Liver (tissue), 9 donors: ENCODE measurements around the gene WDR17. TPM values are rescaled to one million over a fixed set of nuclear protein-coding genes. Genes with fewer than 3 reads are reported as not detected.

Experiments used
- DNase-seq: peaks from one replicate; pipeline ENCODE4 v3.0.0-alpha.2; 2017; ENCODE audit warnings: low spot score
- H3K27ac ChIP-seq, 2 donors: one replicate each; pipeline ENCODE4 v1.7.0; 2013; ENCODE audit warnings: inconsistent platforms in 2 of 2, low read length in 2 of 2, control low read depth in 1 of 2, low read depth in 1 of 2, mild to moderate bottlenecking in 1 of 2
- H3K27me3 ChIP-seq, 4 donors: one replicate each; pipeline versions ENCODE4 v1.6.1 to v1.7.0; 2013; ENCODE audit warnings: low read length in 3 of 4, inconsistent platforms in 1 of 4, mild to moderate bottlenecking in 1 of 4, moderate library complexity in 1 of 4; ENCODE audit not compliant: control insufficient read depth in 4 of 4, insufficient read depth in 4 of 4
- H3K36me3 ChIP-seq, 4 donors: one replicate each; pipeline versions ENCODE4 v1.6.1 to v1.7.0; 2013; ENCODE audit warnings: low read length in 3 of 4, mild to moderate bottlenecking in 3 of 4, low read depth in 1 of 4, moderate library complexity in 1 of 4; ENCODE audit not compliant: control insufficient read depth in 4 of 4, insufficient read depth in 3 of 4
- H3K4me1 ChIP-seq, 4 donors: one replicate each; pipeline versions ENCODE4 v1.6.1 to v1.7.0; 2013; ENCODE audit warnings: low read length in 3 of 4, mild to moderate bottlenecking in 3 of 4, moderate library complexity in 1 of 4; ENCODE audit not compliant: control insufficient read depth in 4 of 4, insufficient read depth in 4 of 4
- H3K4me3 ChIP-seq, 3 donors: one replicate each; pipeline versions ENCODE4 v1.6.1 to v1.7.0; 2013; ENCODE audit warnings: low read length in 3 of 3, control low read depth in 1 of 3, low read depth in 1 of 3, mild to moderate bottlenecking in 1 of 3
- H3K9ac ChIP-seq, 2 donors: one replicate each; pipeline ENCODE4 v1.7.0; 2013; ENCODE audit warnings: low read length in 2 of 2, mild to moderate bottlenecking in 2 of 2, moderate library complexity in 2 of 2, control low read depth in 1 of 2, low read depth in 1 of 2
- H3K9me3 ChIP-seq, 4 donors: one replicate each; pipeline versions ENCODE4 v1.6.1 to v1.7.0; 2013; ENCODE audit warnings: low read length in 3 of 4; ENCODE audit not compliant: control insufficient read depth in 4 of 4
- CTCF ChIP-seq: fragments of 150-350 bp; IDR thresholded peaks from 2 replicates; pipeline ENCODE4 v1.5.1; 2017; ENCODE audit warnings: improper control_type of control experiment, low read depth, low read length; ENCODE audit not compliant: missing input control
- EGR1 ChIP-seq, 2 donors: IDR thresholded peaks; 2 replicates each; pipeline ENCODE4 v1.6.1; 2016 to 2018; ENCODE audit warnings: antibody characterized with exemption in 2 of 2, low read depth in 2 of 2
- FOXA1 ChIP-seq: IDR thresholded peaks from 2 replicates; pipeline ENCODE4 v1.6.1; 2016; ENCODE audit warnings: antibody characterized with exemption
- FOXA2 ChIP-seq: IDR thresholded peaks from 2 replicates; pipeline ENCODE4 v1.6.1; 2016; ENCODE audit warnings: antibody characterized with exemption
- HNF4A ChIP-seq, 2 donors: conservative IDR thresholded peaks; 2 replicates each; pipeline ENCODE4 v1.6.1; 2016; ENCODE audit warnings: antibody characterized with exemption in 2 of 2, mild to moderate bottlenecking in 2 of 2
- HNF4G ChIP-seq: IDR thresholded peaks from 2 replicates; pipeline ENCODE4 v1.6.1; 2016; ENCODE audit warnings: antibody characterized with exemption
- JUND ChIP-seq, 2 donors: IDR thresholded peaks; 2 replicates each; pipeline ENCODE4 v1.6.1; 2016; ENCODE audit warnings: antibody characterized with exemption in 2 of 2
- MAX ChIP-seq: IDR thresholded peaks from 2 replicates; pipeline ENCODE4 v1.6.1; 2016; ENCODE audit warnings: antibody characterized with exemption
- NR2F2 ChIP-seq: IDR thresholded peaks from 2 replicates; pipeline ENCODE4 v1.6.1; 2016; ENCODE audit warnings: antibody characterized with exemption
- RAD21 ChIP-seq, 2 donors: IDR thresholded peaks; 2 replicates each; pipeline ENCODE4 v1.6.1; 2016; ENCODE audit warnings: antibody characterized with exemption in 2 of 2, mild to moderate bottlenecking in 2 of 2
- RXRA ChIP-seq, 2 donors: IDR thresholded peaks; 2 replicates each; pipeline ENCODE4 v1.6.1; 2017 to 2018; ENCODE audit warnings: antibody characterized with exemption in 2 of 2, mild to moderate bottlenecking in 1 of 2
- SP1 ChIP-seq: IDR thresholded peaks from 2 replicates; pipeline ENCODE4 v1.6.1; 2018; ENCODE audit warnings: antibody characterized with exemption, mild to moderate bottlenecking
- YY1 ChIP-seq: IDR thresholded peaks from 2 replicates; pipeline ENCODE4 v1.6.1; 2016; ENCODE audit warnings: antibody characterized with exemption, mild to moderate bottlenecking
- ZBTB33 ChIP-seq: IDR thresholded peaks from 2 replicates; pipeline ENCODE4 v1.6.1; 2016; ENCODE audit warnings: antibody characterized with exemption
- WGBS: extraction: QIAGEN DNeasy Blood & Tissue Kit; methylation state at CpG from one replicate; pipeline ENCODE4 v1.1.7; 2013; 5-methylcytosine and 5-hydroxymethylcytosine counted together
- polyA plus RNA-seq, 2 donors: library from polyadenylated mRNA; stranded (reverse) in 1 of 2; unstranded in 1 of 2; fragments of 200-250 nt in 1 of 2; fragments of >200 nt in 1 of 2; fragmentation: Nextera tagmentation in 1 of 2; extraction: Ambion mirVana in 1 of 2; gene quantifications; one replicate each; pipeline versions ENCODE4 v1.2.1 to v1.2.3, GENCODE V29; 2013 to 2015
- total RNA-seq, 2 donors: library from RNA; depleted of rRNA; stranded (reverse); fragments of >200 nt; gene quantifications; one replicate each; pipeline ENCODE4 v1.2.3, GENCODE V29; 2014
- donor health status: healthy.
- donor health status: healthy.
- donor health status: healthy.
- donor health status: healthy.
- donor health status: healthy.

The WDR17 gene
- total and polyA plus RNA-seq, 4 donors, result 0.14 to 0.84 (median 0.34) TPM

- 83% methylated on average over 2 of the region's 2 CpGs for WGBS
- Histone ChIP-seq H3K4me3 (no peak overlapping the region), H3K4me1 (no peaks in the 10 kb centered on the region), H3K9ac (no peak overlapping the region), H3K36me3 (no peaks in the 10 kb centered on the region), H3K27me3 (peaks cover 0 to 3% (median 0%) of the 10 kb centered on the region in 4 donors), H3K27ac (no peak overlapping the region), H3K9me3 (no peaks in the 10 kb centered on the region)
- no peak for DNase-seq
- TF ChIP-seq JUND (IDR thresholded peaks at IDR 0.05), result no peak
- TF ChIP-seq CTCF, result no peak
- no peak for TF ChIP-seq HNF4A (conservative IDR thresholded peaks at IDR 0.05)
- no peak for TF ChIP-seq YY1
- TF ChIP-seq RAD21 (IDR thresholded peaks at IDR 0.05), result no peak
- no peak for TF ChIP-seq NR2F2
Observed at GRCh38 chr4:176142253-176142652, 76.6 kb downstream of the WDR17 start.

- TF ChIP-seq CTCF (no peak), EGR1 (IDR thresholded peaks at IDR 0.05; ENCODE audit: low read depth in 2 of 2) (no peak), RXRA (IDR thresholded peaks at IDR 0.05) (no peak), FOXA2 (no peak), SP1 (no peak), FOXA1 (no peak)
- no peaks in the 10 kb centered on the region for H3K36me3 ChIP-seq
- no peaks in the 10 kb centered on the region for H3K27me3 ChIP-seq
- no peak overlapping the region for H3K27ac ChIP-seq
- H3K9ac ChIP-seq, result no peak overlapping the region
- no peaks in the 10 kb centered on the region for H3K9me3 ChIP-seq
- WGBS, result 55% methylated on average over 3 of the region's 3 CpGs
- H3K4me3 ChIP-seq, result no peak overlapping the region
- DNase-seq, result no peak
- no peaks in the 10 kb centered on the region for H3K4me1 ChIP-seq
Observed at GRCh38 chr4:176149680-176150355, 84.2 kb downstream of the WDR17 start.

GRCh38 chr4:176150356-176150682, 84.7 kb downstream of the WDR17 start:
- TF ChIP-seq CTCF (peak; percentile 13), ZBTB33 (no peak), JUND (IDR thresholded peaks at IDR 0.05) (no peak), MAX (no peak), RAD21 (IDR thresholded peaks at IDR 0.05) (peak; percentile 67 to 71), HNF4G (no peak)
- H3K9ac ChIP-seq, result no peak overlapping the region
- no peak for DNase-seq
- no peaks in the 10 kb centered on the region for H3K4me1 ChIP-seq
- no peaks in the 10 kb centered on the region for H3K27me3 ChIP-seq
- H3K27ac ChIP-seq, result no peak overlapping the region
- no peak overlapping the region for H3K4me3 ChIP-seq
- H3K9me3 ChIP-seq, result no peaks in the 10 kb centered on the region
- H3K36me3 ChIP-seq, result no peaks in the 10 kb centered on the region
